ENCODE results near the gene ARMCX4. TPM values are rescaled to one million over a fixed set of nuclear protein-coding genes. Genes with fewer than 3 reads are reported as not detected.
A peak's percentile ranks its signal among the peaks of the same experiment; 100 is the strongest.

The ARMCX4 gene
- total RNA-seq = 1 to 10 TPM; 6.5 to 6.6 TPM

GRCh38 chrX:101485212-101485949, at the start of gene ARMCX4:
TSS of gene ARMCX4 (plus strand) at chrX:101485456. CDS start at chrX:101488590, 3,134 bp downstream.
- Histone ChIP-seq H3K4me1 (no peaks in the 10 kb centered on the region), H3K36me3 (replicated peaks in 1 of 2; ENCODE audit: insufficient read depth in 1 of 2, low read depth in 2 of 2) (no peaks in the 10 kb centered on the region), H3K4me3 (no peak within 1 kb of the TSS), H3K27ac (no peak within 1 kb of the TSS), H3K9me3 (no peaks in the 10 kb centered on the region), H3K27me3 (no peaks in the 10 kb centered on the region)
- TF ChIP-seq POLR2A (IDR thresholded peaks at IDR 0.05) (peak in 1 of 3 donors; percentile 21), CTCF (IDR thresholded peaks at IDR 0.05) (no peak)
- ATAC-seq = peak; percentile 85
- 14 to 21% methylated on average over 7 to 26 of the region's 50 CpGs for WGBS, 2 donors
- intact Hi-C loops (cut with DNase I) = no loop called here
- DNase-seq = peak; percentile 54 to 75 (median 62)

GRCh38 chrX:101442085-101442484, 43.2 kb upstream of the ARMCX4 start:
- Histone ChIP-seq H3K27ac (no peak overlapping the region), H3K36me3 (replicated peaks in 1 of 2; ENCODE audit: insufficient read depth in 1 of 2, low read depth in 2 of 2) (no peaks in the 10 kb centered on the region), H3K4me1 (no peaks in the 10 kb centered on the region), H3K9me3 (no peaks in the 10 kb centered on the region), H3K4me3 (no peak overlapping the region), H3K27me3 (no peaks in the 10 kb centered on the region)
- ATAC-seq (no peak), DNase-seq (no peak)
- intact Hi-C loops (cut with DNase I) = no loop called here
- no peak for TF ChIP-seq POLR2A (IDR thresholded peaks at IDR 0.05)
- TF ChIP-seq CTCF (IDR thresholded peaks at IDR 0.05) = no peak
- WGBS, 2 donors = 79 to 100% methylated on average over 2 of the region's 2 CpGs

GRCh38 chrX:101449279-101449678, 36.0 kb upstream of the ARMCX4 start:
- peak overlapping the region in 3 of 4 donors; percentile 30 to 61 (median 60) for H3K27ac ChIP-seq
- TF ChIP-seq POLR2A (IDR thresholded peaks at IDR 0.05) (no peak), CTCF (IDR thresholded peaks at IDR 0.05) (no peak)
- WGBS, 2 donors = 80 to 94% methylated on average over 1 of the region's 1 CpG
- no peaks in the 10 kb centered on the region for H3K27me3 ChIP-seq
- H3K36me3 ChIP-seq (replicated peaks in 1 of 2; ENCODE audit: insufficient read depth in 1 of 2, low read depth in 2 of 2) = no peaks in the 10 kb centered on the region
- DNase-seq (no peak), ATAC-seq (no peak)
- H3K4me1 ChIP-seq = peaks cover 11% of the 10 kb centered on the region
- no peak overlapping the region for H3K4me3 ChIP-seq
- no peaks in the 10 kb centered on the region for H3K9me3 ChIP-seq
- intact Hi-C loops (cut with DNase I) = no loop called here

- Histone ChIP-seq H3K27me3 (no peaks in the 10 kb centered on the region), H3K4me1 (peaks cover 11% of the 10 kb centered on the region), H3K9me3 (no peaks in the 10 kb centered on the region), H3K27ac (peak overlapping the region; percentile 7 to 61 (median 45)), H3K4me3 (no peak overlapping the region), H3K36me3 (replicated peaks in 1 of 2; ENCODE audit: insufficient read depth in 1 of 2, low read depth in 2 of 2) (no peaks in the 10 kb centered on the region)
- intact Hi-C loops (cut with DNase I) = no loop called here
- TF ChIP-seq CTCF (IDR thresholded peaks at IDR 0.05) = no peak
- TF ChIP-seq POLR2A (IDR thresholded peaks at IDR 0.05) = peak in 2 of 3 donors; percentile 16 to 21
- DNase-seq = peak; percentile 38 to 67 (median 64)
- peak; percentile 85 for ATAC-seq
- WGBS, 2 donors = 33 to 54% methylated on average over 1 to 2 of the region's 2 CpGs
Measured at GRCh38 chrX:101450085-101450484, 35.2 kb upstream of the ARMCX4 start.

DNA sequence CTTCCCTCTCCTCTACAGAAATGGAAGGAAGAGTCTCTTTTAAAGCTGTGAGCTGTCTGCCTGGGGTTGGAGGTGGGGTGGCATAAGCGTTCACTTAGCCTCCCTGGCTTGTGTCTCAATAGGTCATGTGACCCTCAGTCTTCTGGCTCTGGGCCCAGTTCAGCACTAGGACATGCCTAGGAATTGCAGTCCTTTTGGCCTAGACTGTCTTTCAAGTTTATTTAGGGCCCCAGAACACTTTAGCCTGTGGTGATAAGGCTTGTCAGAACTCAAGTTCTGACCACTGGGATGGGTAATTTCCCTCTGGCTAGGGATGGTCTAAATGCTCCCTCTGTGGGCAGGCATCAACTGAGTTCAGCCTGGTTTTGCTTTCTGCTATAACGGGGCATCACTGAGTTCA, 34.3 kb upstream of the ARMCX4 start:
- no peak for DNase-seq
- Histone ChIP-seq H3K27ac (peak overlapping the region in 1 of 4 donors; percentile 61), H3K9me3 (no peaks in the 10 kb centered on the region), H3K27me3 (no peaks in the 10 kb centered on the region), H3K4me3 (no peak overlapping the region), H3K36me3 (replicated peaks in 1 of 2; ENCODE audit: insufficient read depth in 1 of 2, low read depth in 2 of 2) (no peaks in the 10 kb centered on the region), H3K4me1 (peaks cover 11% of the 10 kb centered on the region)
- intact Hi-C loops (cut with DNase I) = no loop called here
- ATAC-seq = no peak
- WGBS, 2 donors = 77% methylated on average over 2 of the region's 2 CpGs; no CpG with 5 or more reads in 1 of the 2 donors
- TF ChIP-seq CTCF (IDR thresholded peaks at IDR 0.05) (no peak), POLR2A (IDR thresholded peaks at IDR 0.05) (no peak)

Measured in body of pancreas (tissue), 4 donors.